ENCODE results near the gene BTBD19.
"Not testable (repeated sequence)": the region's sequence is repeated elsewhere in the genome, so short reads cannot be mapped to it uniquely, and the experiment has no call there.

Gene BTBD19, protein sequence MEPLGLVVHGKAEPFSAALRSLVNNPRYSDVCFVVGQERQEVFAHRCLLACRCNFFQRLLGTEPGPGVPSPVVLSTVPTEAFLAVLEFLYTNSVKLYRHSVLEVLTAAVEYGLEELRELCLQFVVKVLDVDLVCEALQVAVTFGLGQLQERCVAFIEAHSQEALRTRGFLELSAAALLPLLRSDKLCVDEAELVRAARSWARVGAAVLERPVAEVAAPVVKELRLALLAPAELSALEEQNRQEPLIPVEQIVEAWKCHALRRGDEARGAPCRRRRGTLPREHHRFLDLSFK

GRCh38 chr1:44808063-44808937 lies at the start of gene BTBD19:
Gene BTBD19 (plus strand): TSS chr1:44808523. CDS start chr1:44808821, 298 bp downstream.
- DNase-seq (ENCODE audit: low spot score), result no peak

- DNase-seq (ENCODE audit: low spot score), result no peak
These were observed 49.2 kb upstream of the BTBD19 start for GRCh38 chr1:44759077-44759476.

DNA sequence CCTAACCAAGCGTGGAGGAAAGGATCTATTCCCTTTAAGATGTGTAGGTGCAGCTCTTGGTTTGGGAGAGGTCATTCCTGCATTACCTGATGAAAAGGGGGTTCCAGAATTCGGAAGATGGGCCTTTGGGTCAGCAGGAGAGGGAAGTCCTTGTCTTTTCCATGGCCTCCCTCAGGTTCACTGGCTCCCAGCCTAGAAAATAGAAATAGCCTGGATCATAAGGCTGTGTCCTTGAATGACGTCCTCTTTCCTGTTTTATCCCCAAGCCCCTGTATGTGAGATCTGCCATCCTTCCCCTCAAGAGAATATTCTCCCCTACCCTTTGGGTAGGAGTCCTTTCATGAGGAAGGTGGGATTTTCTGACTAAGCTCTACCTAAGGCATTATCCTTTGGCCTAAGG lies 47.4 kb upstream of the BTBD19 start:
- DNase-seq (ENCODE audit: low spot score), result no peak

GRCh38 chr1:44766421-44766820 lies 41.9 kb upstream of the BTBD19 start:
- not testable (repeated sequence) for DNase-seq (ENCODE audit: low spot score)

- DNase-seq (ENCODE audit: low spot score), result peak; percentile 92
These were observed 33.0 kb upstream of the BTBD19 start, which contains the start of gene RPS8 for GRCh38 chr1:44775078-44775929. Gene RPS8 (plus strand): TSS chr1:44775540. CDS start chr1:44775597, 57 bp downstream.

DNA sequence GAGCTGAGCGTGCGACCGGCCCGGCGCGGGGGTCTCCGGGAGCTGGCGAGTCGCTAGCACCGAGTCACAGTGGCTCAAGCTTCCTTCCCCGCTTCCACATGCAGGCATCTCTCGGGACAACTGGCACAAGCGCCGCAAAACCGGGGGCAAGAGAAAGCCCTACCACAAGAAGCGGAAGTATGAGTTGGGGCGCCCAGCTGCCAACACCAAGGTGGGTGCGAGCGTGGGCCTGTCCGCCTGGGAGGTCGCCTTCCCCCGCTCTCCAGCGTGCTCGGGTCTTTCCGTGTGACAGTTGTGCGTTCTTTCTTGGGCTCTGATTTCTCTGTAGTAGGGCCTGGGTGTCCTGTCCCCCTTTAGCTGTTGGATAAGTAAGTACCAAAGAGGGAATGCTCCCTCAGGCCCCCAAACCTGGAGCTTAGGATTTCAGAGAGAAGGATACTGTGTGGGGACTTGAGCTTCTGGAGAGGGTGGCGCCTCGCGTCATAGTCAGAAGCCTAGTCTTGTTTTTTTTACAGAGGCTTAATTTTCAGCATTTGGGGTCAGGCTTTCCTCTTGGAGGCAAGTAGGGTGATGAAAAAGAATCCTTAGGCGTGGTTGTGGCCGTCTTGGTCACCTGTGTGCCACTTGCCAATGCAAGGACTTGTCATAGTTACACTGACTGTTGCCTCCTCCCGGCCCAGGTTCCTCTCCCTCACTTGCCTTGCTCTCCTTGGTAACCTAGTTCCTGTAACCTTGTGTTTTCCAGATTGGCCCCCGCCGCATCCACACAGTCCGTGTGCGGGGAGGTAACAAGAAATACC lies 32.2 kb upstream of the BTBD19 start:
- DNase-seq (ENCODE audit: low spot score), result peak; percentile 40

DNA sequence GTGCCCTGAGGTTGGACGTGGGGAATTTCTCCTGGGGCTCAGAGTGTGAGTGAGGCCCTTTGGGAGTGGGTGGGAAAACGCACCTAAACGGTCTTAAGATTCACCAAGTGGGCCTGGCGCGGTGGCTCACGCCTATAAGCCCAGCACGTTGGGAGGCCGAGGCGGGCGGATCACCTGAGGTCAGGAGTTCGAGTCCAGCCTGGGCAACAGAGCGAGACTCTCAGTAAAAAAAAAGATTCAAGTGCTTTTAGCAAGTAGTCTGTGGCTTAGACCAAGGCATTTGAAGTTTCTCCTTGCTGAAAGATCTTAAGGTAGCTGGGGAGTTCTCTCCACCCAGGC lies 31.6 kb upstream of the BTBD19 start:
- no peak for DNase-seq (ENCODE audit: low spot score)

- no peak for DNase-seq (ENCODE audit: low spot score)
These were observed 30.8 kb upstream of the BTBD19 start for GRCh38 chr1:44777547-44777946.

- DNase-seq (ENCODE audit: low spot score), result no peak
These were observed 30.2 kb upstream of the BTBD19 start for GRCh38 chr1:44777969-44778635.

DNA sequence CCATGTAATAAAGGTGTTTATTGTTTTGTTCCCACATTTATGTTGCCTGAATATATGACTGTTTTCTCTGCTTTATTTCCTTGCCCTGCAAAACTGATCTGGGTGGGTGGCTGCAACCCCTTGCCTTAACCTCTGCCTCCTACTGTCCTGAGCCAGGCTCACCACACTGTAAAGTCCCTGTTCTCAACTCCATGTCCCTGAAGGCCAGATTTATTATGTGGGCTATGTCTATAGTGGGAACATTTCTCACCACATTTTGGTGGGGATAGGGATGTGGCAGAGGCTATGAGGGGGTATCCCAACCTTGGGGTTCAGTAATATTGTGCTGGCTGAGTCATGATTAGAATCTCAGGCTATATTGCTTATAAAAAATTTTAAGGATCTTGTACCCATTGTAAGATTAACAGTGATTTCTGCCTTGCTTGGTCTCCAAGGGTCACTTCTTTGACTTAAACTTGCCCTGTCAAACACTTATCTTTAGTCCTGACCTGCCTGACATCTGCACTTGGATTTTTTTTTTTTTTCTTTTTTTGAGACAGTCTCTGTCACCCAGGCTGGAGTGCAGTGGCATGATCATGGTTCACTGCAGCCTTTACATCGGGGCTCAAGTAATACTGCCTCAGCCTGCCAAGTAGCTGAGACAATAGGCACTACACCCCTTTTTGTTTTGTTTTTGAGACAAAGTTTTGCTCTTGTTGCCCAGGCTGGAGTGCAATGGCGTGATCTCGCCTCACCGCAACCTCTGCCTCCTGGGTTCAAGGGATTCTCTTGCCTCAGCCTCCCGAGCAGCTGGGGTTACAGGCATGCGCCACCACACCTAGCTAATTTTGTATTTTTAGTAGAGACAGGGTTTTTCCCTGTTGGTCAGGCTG lies 29.4 kb upstream of the BTBD19 start:
- no peak for DNase-seq (ENCODE audit: low spot score)

DNA sequence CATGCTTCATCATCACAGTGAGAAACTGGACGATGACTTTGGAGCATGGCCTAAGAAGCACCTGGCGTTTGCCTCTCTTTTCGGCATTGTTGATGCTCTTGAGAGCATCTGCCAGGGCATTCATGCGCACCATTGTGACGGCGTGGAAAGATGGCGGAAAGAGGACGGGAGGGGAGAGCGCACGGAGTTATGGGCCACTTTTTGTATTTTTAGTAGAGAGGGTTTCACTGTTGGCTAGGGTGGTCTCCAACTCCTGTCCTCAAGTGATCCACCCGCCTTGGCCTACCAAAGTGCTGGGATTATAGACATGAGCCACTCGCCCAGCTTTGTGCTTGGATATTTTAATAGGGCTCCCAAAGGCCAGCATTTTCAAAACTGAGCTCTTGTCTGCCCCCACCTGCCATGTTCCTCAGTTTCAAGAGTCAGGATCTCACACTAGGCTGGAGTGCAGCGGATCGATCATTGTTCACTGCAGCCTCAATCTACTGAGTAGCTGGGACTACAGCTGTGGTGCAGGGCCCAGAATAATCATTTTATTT lies 27.7 kb upstream of the BTBD19 start:
- no peak for DNase-seq (ENCODE audit: low spot score)

GRCh38 chr1:44783697-44784093 lies 24.6 kb upstream of the BTBD19 start:
- DNase-seq (ENCODE audit: low spot score), result no peak

GRCh38 chr1:44784094-44785028 lies 24.0 kb upstream of the BTBD19 start:
- DNase-seq (ENCODE audit: low spot score), result peak; percentile 42

DNA sequence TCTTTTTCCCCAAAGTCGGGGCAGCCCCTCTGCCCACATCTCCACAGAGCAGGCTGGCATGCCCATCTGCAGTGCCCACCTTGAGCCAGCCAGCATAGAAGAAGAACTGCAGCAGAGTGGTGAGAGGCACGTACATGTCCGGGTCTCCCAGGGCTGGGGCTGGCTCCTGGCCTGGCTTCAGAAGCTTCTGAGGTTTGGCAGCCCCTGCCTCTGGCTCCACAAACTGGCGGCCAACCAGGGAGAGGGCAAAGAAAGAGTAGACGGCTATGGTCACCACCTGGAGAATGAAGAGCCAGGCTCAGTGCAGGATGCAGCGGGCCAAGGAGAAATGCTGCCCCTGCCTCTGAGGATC lies 23.3 kb upstream of the BTBD19 start:
- no peak for DNase-seq (ENCODE audit: low spot score)

DNA sequence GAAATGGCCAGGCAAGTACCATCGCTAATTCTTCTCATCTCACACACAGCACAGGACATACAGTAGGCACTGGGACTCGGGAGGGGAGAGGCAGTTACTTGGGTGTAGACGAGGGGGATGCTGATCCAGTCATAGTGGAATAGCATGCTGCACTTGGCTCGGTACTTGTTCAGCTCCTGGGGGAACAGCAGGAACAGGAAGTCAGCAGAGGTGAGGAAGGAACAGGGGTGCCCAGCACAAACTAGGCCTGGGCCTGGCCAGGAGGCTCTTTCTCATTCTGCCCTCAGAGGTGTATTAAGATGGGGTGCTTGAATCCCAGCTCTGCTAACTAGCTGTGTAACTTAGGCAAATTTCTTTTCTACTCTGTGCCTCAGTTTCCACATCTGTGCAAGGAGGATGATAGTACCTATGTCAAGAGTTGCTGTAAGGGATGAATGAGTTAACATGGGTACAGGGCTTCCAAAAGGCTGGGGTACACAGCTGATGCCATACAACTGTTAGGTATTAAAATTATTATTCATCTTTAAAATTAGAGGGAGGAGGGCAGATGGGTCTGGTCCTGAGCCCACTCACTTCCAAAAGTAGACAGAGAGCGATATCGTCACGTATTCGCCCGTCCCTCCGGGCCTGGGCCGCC lies 22.7 kb upstream of the BTBD19 start:
- no peak for DNase-seq (ENCODE audit: low spot score)

DNA sequence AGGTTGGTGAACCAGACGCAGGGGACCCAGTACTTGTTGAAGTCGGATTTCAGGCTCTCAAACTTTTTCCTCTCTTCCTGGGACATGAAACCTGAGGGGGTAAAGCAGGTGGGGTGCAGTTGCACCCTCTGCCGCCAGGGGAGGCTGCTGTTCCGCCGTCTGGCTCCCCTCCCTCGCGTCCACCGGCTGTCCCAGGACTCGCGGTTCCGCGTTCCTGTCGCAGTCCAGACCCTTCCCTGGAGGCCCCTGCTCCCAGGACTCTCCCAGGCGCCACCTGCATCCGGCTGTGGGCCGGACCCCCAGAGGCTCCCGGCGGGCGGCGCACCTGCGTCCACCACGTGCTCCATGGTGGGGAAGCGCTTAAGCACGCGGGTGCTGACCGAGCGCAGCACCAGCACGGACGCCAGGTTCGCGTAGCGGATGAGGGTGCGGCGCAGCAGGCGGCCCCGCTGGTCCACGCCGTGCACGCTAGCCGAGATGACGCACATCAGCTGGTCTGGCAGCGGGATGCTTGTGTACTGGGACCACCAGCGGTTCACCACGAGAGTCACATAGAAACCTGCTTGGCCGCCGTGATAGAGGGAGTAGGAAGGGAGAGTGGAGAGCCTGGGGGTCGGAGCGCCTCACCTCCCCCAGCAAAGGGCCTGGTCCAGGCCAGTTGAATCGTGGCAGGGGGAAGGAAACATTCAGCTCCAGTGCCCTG lies 22.0 kb upstream of the BTBD19 start:
- peak; percentile 79 for DNase-seq (ENCODE audit: low spot score)

- DNase-seq (ENCODE audit: low spot score), result no peak
These were observed 21.4 kb upstream of the BTBD19 start for GRCh38 chr1:44786841-44787426.

All from CD4-positive, alpha-beta T cell treated with Interleukin-2 at 100 ng/mL for 4 hours (primary cell).